Mesenteric fat pad (tissue), 1 donor: Measurements from ENCODE around the gene LTBP1. TPM values are rescaled to one million over a fixed set of nuclear protein-coding genes. Genes with fewer than 3 reads are reported as not detected.
"Not testable (repeated sequence)": the region's sequence is repeated elsewhere in the genome, so short reads cannot be mapped to it uniquely, and the experiment has no call there.

Experiments
- DNase-seq: peaks from one replicate; pipeline ENCODE4 v3.0.0-alpha.2; 2020; ENCODE audit warnings: low spot score
- total RNA-seq: library from RNA; stranded (reverse); fragmentation: NEBNext Ultra II Directional; extraction: Animal tissue kit (Norgen Biotek cat#: 25700); gene quantifications from one replicate; pipeline ENCODE4 v1.2.1, GENCODE V29; 2021
- donor health status: DM: yes; HTN: yes; CAD: no.

The LTBP1 gene
- total RNA-seq, 1 donor from 2014 or later, result 15.4 TPM

DNA sequence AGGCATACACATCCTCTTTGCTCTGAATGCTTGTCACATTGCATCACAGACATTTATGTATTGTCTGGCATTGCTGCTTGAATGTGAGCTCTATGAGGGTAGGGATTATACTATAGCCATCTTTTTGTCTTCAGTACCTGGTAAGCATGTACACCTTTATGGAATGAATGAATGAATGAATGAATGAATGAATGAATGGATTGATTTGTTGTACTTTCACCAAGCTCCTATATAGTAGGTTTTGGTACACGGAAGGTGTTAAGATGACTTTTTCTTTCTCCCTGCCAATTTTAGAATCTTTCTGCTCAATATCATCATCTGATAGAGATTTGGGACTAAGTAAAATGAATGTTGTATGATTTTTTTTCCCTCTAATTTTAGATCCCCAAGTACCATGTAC, 13.5 kb downstream of the LTBP1 start:
- no peak for DNase-seq

- no peak for DNase-seq
Measured at GRCh38 chr2:32960647-32961403, 14.1 kb downstream of the LTBP1 start.

DNA sequence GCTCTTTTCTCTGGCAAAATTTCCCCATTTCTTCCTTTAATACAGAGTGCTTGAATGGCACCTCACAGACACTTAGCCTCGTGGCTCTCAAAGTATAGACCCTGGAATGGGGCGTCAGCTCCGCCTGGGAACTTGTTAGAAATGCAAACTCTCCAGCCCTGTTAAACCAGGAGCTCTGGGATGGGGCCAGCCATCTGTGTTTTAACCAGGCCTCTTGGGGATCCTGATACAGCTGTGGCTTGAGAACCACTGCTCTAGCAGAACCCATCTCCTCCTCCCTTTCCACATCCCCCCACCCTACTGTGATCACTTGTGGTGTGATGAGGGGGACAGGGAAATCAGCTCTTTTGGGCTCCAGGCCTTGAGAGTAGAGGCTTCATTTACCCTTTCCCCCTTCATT, 15.9 kb downstream of the LTBP1 start:
- DNase-seq, result no peak

DNA sequence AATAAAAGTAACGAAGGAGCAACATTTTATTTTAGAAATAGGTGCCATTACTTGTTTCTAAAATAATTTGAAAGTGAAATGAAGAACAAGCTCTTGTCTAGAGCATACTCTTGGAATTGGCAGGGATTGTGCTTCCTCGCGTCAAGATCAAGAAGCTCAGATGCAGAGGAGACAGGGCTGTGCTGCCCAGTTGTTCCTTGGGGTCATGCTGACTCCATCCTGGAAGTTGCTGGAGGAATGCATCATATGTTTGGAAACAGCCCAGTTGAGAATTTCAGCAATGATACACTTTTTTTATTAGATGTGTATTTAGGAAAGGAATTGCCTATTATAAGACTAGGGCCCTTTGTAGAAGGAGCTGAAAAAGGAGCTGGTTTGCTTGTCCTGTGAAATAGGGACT, 17.2 kb downstream of the LTBP1 start:
- no peak for DNase-seq

GRCh38 chr2:32965523-32966171, 18.9 kb downstream of the LTBP1 start:
- DNase-seq, result no peak

- DNase-seq, result no peak
Measured at GRCh38 chr2:32969444-32970162, 22.9 kb downstream of the LTBP1 start.

DNA sequence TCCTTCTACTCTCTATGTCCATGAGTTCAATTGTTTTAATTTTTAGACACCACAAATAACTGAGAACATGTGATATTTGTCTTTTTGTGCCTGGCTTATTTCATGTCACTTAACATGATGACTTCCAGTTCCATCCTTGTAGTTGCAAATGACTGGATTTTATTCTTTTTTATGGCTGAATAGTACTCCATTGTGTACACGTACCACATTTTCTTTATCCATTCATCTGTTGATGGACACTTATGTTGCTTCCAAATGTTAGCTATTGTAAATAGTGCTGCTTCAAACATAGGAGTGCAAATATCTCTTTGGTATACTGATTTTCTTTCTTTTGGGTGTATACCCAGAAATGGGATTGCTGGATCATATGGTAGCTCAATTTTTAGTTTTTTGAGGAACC, 27.0 kb downstream of the LTBP1 start:
- not testable (repeated sequence) for DNase-seq

DNA sequence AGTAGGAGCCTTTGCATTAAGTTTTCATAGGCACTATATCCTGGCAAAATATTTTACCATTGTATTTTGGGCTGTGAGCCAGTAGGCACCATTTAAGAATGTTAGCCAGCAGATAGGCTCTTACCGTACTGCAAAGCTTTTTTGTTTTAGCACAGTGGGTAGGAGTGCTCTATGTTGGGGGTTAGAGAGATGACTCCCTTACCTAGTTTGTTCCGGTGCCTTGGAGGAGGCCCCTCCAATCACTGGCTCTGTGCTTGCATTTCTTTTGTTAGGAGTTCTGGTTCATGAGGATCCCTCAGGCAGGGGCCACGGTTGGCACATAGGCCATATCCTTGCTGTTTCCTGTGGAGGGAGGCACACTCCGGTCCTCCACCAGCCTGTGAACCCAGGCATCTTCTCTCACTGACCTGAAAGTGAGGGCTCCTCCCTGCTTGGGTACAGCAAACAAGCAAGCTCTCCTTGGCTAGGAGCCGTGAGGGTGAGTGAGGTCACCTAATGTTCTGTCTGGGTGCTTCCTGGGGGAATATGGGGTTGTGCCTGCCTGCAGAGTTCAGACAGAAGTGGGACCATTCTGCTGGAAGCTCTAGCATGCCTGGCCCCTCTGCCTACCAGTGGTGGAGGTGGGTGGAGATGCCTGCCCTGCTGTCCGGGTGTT, 29.8 kb downstream of the LTBP1 start:
- DNase-seq, result no peak

GRCh38 chr2:32977228-32977758, 30.5 kb downstream of the LTBP1 start:
- DNase-seq, result no peak

- no peak for DNase-seq
Measured at GRCh38 chr2:32981612-32982011, 34.9 kb downstream of the LTBP1 start.

- DNase-seq, result not testable (repeated sequence)
Measured at GRCh38 chr2:32983193-32983924, 36.6 kb downstream of the LTBP1 start.

DNA sequence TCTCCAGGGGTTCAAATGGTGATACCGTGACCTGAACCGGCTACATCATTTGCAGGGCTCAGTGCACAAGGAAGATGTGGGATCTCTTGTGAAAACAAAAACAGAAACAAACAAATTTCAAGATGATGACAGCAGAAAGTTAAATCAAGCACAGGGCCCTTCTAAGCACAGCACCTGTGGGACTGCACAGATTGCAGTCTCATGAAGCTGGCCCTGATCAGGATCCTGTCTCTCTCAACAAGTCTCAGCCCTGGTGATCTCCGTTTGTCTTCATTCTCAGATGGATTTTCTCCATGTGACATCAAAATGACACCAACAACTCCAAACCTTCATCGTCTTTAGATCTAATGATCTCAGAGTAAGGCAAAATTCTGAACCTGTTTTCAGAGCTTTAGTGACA, 39.7 kb downstream of the LTBP1 start:
- DNase-seq, result no peak

DNA sequence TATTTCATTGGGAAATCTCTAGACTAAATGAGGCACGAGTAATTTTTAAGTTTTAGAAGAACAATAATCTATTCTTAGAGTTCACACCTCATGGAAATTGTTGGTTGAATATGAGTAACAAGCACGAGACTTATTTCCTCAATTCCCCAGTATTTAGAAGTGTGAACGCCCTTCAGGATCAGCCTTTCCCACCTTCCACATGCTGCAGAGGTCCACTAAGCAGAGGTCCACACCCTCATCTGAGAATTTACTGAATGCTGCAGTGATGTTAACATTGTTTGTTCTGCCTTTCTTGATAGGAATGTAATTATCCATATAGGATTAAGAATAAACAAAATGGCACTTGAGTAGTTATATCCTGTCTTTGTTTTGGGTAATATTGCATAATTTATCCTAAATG, 41.8 kb downstream of the LTBP1 start:
- DNase-seq, result no peak

- DNase-seq, result no peak
Measured at GRCh38 chr2:32990556-32990955, 43.8 kb downstream of the LTBP1 start.

- no peak for DNase-seq
Measured at GRCh38 chr2:32991091-32991845, 44.5 kb downstream of the LTBP1 start.

- DNase-seq, result no peak
Measured at GRCh38 chr2:32993005-32993539, 46.3 kb downstream of the LTBP1 start.

DNA sequence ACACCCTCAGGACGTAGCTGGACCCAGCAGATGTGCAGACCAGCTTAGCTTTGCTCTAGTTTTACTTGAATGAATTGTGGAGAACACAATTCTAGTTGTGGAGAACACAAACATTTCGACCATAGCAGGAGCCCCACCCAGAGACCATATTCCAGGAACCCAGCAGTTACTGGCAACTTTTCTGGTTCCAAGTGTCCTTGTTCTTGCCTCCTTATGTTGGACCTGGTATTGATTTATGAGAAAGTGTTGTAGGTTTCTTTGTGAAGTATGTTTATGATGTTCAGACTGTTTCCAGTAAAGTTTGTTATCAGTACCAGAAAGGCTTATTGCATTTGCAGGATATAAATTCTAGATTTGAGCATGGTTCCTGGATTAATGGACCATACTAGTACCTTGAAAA, 51.0 kb downstream of the LTBP1 start:
- no peak for DNase-seq

DNA sequence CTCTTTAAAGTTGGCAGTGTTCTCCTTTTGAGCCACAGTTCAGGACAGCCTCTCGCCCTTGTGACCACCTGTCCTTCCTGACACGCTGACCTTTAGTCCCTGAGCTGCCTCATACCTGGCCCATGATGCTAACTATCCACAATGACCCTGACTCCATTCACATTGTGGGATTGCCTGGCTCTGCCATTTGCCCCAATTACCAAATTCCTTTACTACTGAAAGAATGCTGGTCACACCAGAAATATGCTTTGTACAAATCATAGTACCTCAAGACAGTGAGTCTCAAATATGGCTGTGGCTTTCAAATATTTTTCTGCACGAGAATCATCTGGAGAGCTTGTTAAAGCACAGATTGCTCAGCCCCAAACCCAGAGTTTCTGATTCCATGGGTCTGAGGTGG, 54.2 kb downstream of the LTBP1 start:
- no peak for DNase-seq

- DNase-seq, result no peak
Measured at GRCh38 chr2:33001823-33002222, 55.1 kb downstream of the LTBP1 start.

GRCh38 chr2:33002863-33003262, 56.1 kb downstream of the LTBP1 start:
- DNase-seq, result no peak
